IMR-90 (cell line): ENCODE results near the gene RUNX2. TPM values are rescaled to one million over a fixed set of nuclear protein-coding genes. Genes with fewer than 3 reads are reported as not detected.

Experiments
- ATAC-seq: fragments of 200-7000 bp; cut with Tn5 transposase; 2 replicates; pipeline ENCODE4 v1.9.1; 2020; ENCODE audit warnings: low read depth, mild to moderate bottlenecking, moderate library complexity
- BruUV-seq: library from RNA; stranded (reverse); fragments of 400-500 nt; replicated peaks from 2 replicates; lab custom pipeline; 2021; lab: Mats Ljungman, UMichigan
- CTCF ChIA-PET: fragments of 300-600 bp; formaldehyde crosslinking; extraction: SDS; loops from one replicate; lab custom pipeline; 2021; ENCODE audit warnings: antibody characterized with exemption; lab: Yijun Ruan, JAX
- POLR2A ChIA-PET: fragments of 300-600 bp; sonication (Branson Sonifier 250); formaldehyde crosslinking; loops from one replicate; lab custom pipeline; 2022; ENCODE audit warnings: antibody characterized with exemption; ENCODE audit not compliant: unreplicated experiment; lab: Charles Lee
- DNase-seq: peaks from one replicate; pipeline ENCODE4 v3.0.0; 2013
- H2AFZ ChIP-seq: replicated peaks from 2 replicates; pipeline ENCODE3; 2013; ENCODE audit warnings: low read length, mild to moderate bottlenecking; ENCODE audit not compliant: poor library complexity
- H2AK5ac ChIP-seq: 2 replicates; pipeline ENCODE4 v1.6.1; 2013; ENCODE audit warnings: low read depth, low read length, inconsistent platforms
- H2AK9ac ChIP-seq: replicated peaks from 2 replicates; pipeline ENCODE3; 2013; ENCODE audit warnings: mild to moderate bottlenecking, low read depth, low read length, moderate library complexity; ENCODE audit not compliant: poor library complexity
- H2BK120ac ChIP-seq: 2 replicates; pipeline ENCODE4 v1.6.1; 2013; ENCODE audit warnings: low read depth, low read length, inconsistent platforms
- H2BK15ac ChIP-seq: 3 replicates; pipeline ENCODE4 v1.6.1; 2013; ENCODE audit warnings: low read depth, low read length, inconsistent platforms
- H2BK20ac ChIP-seq: 2 replicates; pipeline ENCODE4 v1.6.1; 2013; ENCODE audit warnings: low read depth, mild to moderate bottlenecking, inconsistent platforms, low read length, moderate library complexity
- H2BK5ac ChIP-seq: 2 replicates; pipeline ENCODE4 v1.6.1; 2013; ENCODE audit warnings: mild to moderate bottlenecking, low read depth, low read length, inconsistent platforms; ENCODE audit not compliant: poor library complexity, severe bottlenecking
- H3K14ac ChIP-seq: replicated peaks from 2 replicates; pipeline ENCODE4 v1.6.1; 2013; ENCODE audit warnings: low read depth, low read length, inconsistent platforms
- H3K18ac ChIP-seq: 2 replicates; pipeline ENCODE4 v1.6.1; 2013; ENCODE audit warnings: low read depth, low read length, control low read depth
- H3K23ac ChIP-seq: 2 replicates; pipeline ENCODE4 v1.6.1; 2013; ENCODE audit warnings: low read depth, low read length, inconsistent platforms
- H3K27ac ChIP-seq: 2 replicates; pipeline ENCODE4 v1.5.1; 2013; ENCODE audit warnings: mild to moderate bottlenecking, control low read depth, low read length; ENCODE audit not compliant: insufficient read depth
- H3K27me3 ChIP-seq: 2 replicates; pipeline ENCODE4 v1.6.1; 2013; ENCODE audit warnings: low read length; ENCODE audit not compliant: control insufficient read depth, insufficient read depth
- H3K36me3 ChIP-seq: 2 replicates; pipeline ENCODE4 v1.6.1; 2013; ENCODE audit warnings: low read length, mixed read lengths; ENCODE audit not compliant: control insufficient read depth, insufficient read depth
- H3K4ac ChIP-seq: 2 replicates; pipeline ENCODE4 v1.6.1; 2013; ENCODE audit warnings: low read depth, low read length, inconsistent platforms
- H3K4me1 ChIP-seq: 2 replicates; pipeline ENCODE4 v1.6.1; 2013; ENCODE audit warnings: low read length, mixed read lengths; ENCODE audit not compliant: control insufficient read depth, insufficient read depth
- H3K4me2 ChIP-seq: 2 replicates; pipeline ENCODE4 v1.6.1; 2013; ENCODE audit warnings: low read depth, mild to moderate bottlenecking, control low read depth, low read length, moderate library complexity
- H3K4me3 ChIP-seq: 2 replicates; pipeline ENCODE4 v1.5.1; 2013; ENCODE audit warnings: low read depth, mild to moderate bottlenecking, control low read depth, low read length, moderate library complexity; ENCODE audit not compliant: insufficient read depth
- H3K56ac ChIP-seq: 2 replicates; pipeline ENCODE4 v1.6.1; 2013; ENCODE audit warnings: low read length, inconsistent platforms; ENCODE audit not compliant: insufficient read depth; ENCODE audit errors: extremely low read depth
- H3K79me1 ChIP-seq, 2 experiments: 2 replicates each; pipeline ENCODE4 v1.6.1; 2013; ENCODE audit warnings: low read length in 2 of 2, inconsistent platforms in 1 of 2, low read depth in 1 of 2
- H3K9ac ChIP-seq: 2 replicates; pipeline ENCODE4 v1.6.1; 2013; ENCODE audit warnings: low read depth, low read length, control low read depth
- H3K9me1 ChIP-seq: 2 replicates; pipeline ENCODE4 v1.6.1; 2013; ENCODE audit warnings: low read length, inconsistent platforms; ENCODE audit not compliant: insufficient read depth
- H3K9me3 ChIP-seq: 2 replicates; pipeline ENCODE4 v1.6.1; 2013; ENCODE audit warnings: low read length; ENCODE audit not compliant: control insufficient read depth, insufficient read depth
- H4K20me1 ChIP-seq: 2 replicates; pipeline ENCODE4 v1.6.1; 2013; ENCODE audit warnings: low read length, inconsistent platforms; ENCODE audit not compliant: insufficient read depth
- H4K5ac ChIP-seq: 2 replicates; pipeline ENCODE4 v1.6.1; 2013; ENCODE audit warnings: mild to moderate bottlenecking, low read depth, low read length, control low read depth
- H4K8ac ChIP-seq, 2 experiments: 2 replicates each; pipeline ENCODE4 v1.6.1; 2013; ENCODE audit warnings: low read depth in 2 of 2, low read length in 2 of 2, control low read depth in 1 of 2, inconsistent platforms in 1 of 2
- H4K91ac ChIP-seq: 2 replicates; pipeline ENCODE4 v1.6.1; 2013; ENCODE audit warnings: low read depth, low read length, inconsistent platforms; ENCODE audit not compliant: insufficient read depth
- BHLHE40 ChIP-seq: fragments of 150-350 bp; IDR thresholded peaks from 2 replicates; pipeline ENCODE4 v1.6.1; 2016; ENCODE audit warnings: mild to moderate bottlenecking, low read depth, low read length
- CEBPB ChIP-seq: IDR thresholded peaks from 2 replicates; pipeline ENCODE4 v1.6.1; 2012; ENCODE audit warnings: low read depth, low read length, improper control_type of control experiment
- CHD1 ChIP-seq: IDR thresholded peaks from 2 replicates; pipeline ENCODE4 v1.6.1; 2012; ENCODE audit warnings: low read depth, low read length, improper control_type of control experiment
- FOS ChIP-seq: fragments of 150-350 bp; IDR thresholded peaks from 2 replicates; pipeline ENCODE4 v1.6.1; 2016; ENCODE audit warnings: low read depth, low read length
- MAFK ChIP-seq: IDR thresholded peaks from 2 replicates; pipeline ENCODE4 v1.6.1; 2012; ENCODE audit warnings: low read depth, low read length, improper control_type of control experiment
- MAZ ChIP-seq: IDR thresholded peaks from 2 replicates; pipeline ENCODE4 v1.6.1; 2012; ENCODE audit warnings: low read depth, mild to moderate bottlenecking, low read length, improper control_type of control experiment, moderate library complexity, borderline replicate concordance
- MXI1 ChIP-seq: IDR thresholded peaks from 2 replicates; pipeline ENCODE4 v1.6.1; 2012; ENCODE audit warnings: low read depth, mild to moderate bottlenecking, low read length, moderate library complexity, borderline replicate concordance
- NFE2L2 ChIP-seq: fragments of 150-350 bp; IDR thresholded peaks from 2 replicates; pipeline ENCODE4 v1.6.1; 2016; ENCODE audit warnings: low read depth, mild to moderate bottlenecking, low read length
- POLR2A ChIP-seq: IDR thresholded peaks from 2 replicates; pipeline ENCODE4 v1.6.1; 2012; ENCODE audit warnings: mild to moderate bottlenecking, low read depth, low read length
- RAD21 ChIP-seq: IDR thresholded peaks from 2 replicates; pipeline ENCODE4 v1.6.1; 2012; ENCODE audit warnings: low read length, improper control_type of control experiment
- RCOR1 ChIP-seq: IDR thresholded peaks from 2 replicates; pipeline ENCODE4 v1.6.1; 2012; ENCODE audit warnings: mild to moderate bottlenecking, low read length, improper control_type of control experiment; ENCODE audit not compliant: insufficient replicate concordance
- RFX5 ChIP-seq: IDR thresholded peaks from 2 replicates; pipeline ENCODE4 v1.8.0; 2012; ENCODE audit warnings: low read depth, mild to moderate bottlenecking, low read length, moderate library complexity
- SMC3 ChIP-seq: fragments of 150-350 bp; IDR thresholded peaks from 2 replicates; pipeline ENCODE4 v1.6.1; 2016; ENCODE audit warnings: low read depth, mild to moderate bottlenecking, antibody characterized with exemption, low read length, moderate library complexity
- WGBS, 2 experiments: methylation state at CpG; one replicate each; pipeline versions ENCODE4 v1.1.5 to v1.1.7; 2013; ENCODE audit warnings: missing lambda C conversion rate in 2 of 2; ENCODE audit not compliant: insufficient read length in 1 of 2; ENCODE audit errors: extremely low coverage in 2 of 2; 5-methylcytosine and 5-hydroxymethylcytosine counted together
- dilution Hi-C: fragments of 300-500 bp; cut with HindIII; formaldehyde crosslinking; loops from one replicate; pipeline ENCODE4 v1.14.3; 2018; ENCODE audit warnings: low sequenced_read_pairs; ENCODE audit not compliant: unreplicated experiment
- in situ Hi-C: fragments of 300-500 bp; cut with MboI; formaldehyde crosslinking; loops from 3 replicates; pipeline ENCODE4 v1.14.3; 2019; ENCODE audit warnings: low sequenced_read_pairs, inconsistent platforms, mixed read lengths
- intact Hi-C: fragments of 100-400 bp; cut with micrococcal nuclease; formaldehyde crosslinking; loops from 2 replicates; pipeline ENCODE4 v1.10.0; 2022
- polyA plus RNA-seq, 3 experiments: library from polyadenylated mRNA; depleted of rRNA; stranded (reverse); fragments of >200 nt; gene quantifications; 2 replicates each; pipeline ENCODE4 v1.2.3, GENCODE V29; 2012; ENCODE audit warnings: low replicate concordance in 1 of 3
- total RNA-seq: library from RNA; depleted of rRNA; stranded (reverse); fragments of >200 nt; gene quantifications from 2 replicates; pipeline ENCODE4 v1.2.3, GENCODE V29; 2012
- TF ChIP-seq, protein P1 (sequence below): fragments of 150-350 bp; IDR thresholded peaks from 2 replicates; pipeline ENCODE4 v1.6.1; 2016; ENCODE audit warnings: low read depth, mild to moderate bottlenecking, low read length, moderate library complexity, borderline replicate concordance
- TF ChIP-seq, protein P2 (sequence below): conservative IDR thresholded peaks from 2 replicates; pipeline ENCODE4 v1.5.1; 2012; ENCODE audit warnings: mild to moderate bottlenecking, low read depth, low read length, improper control_type of control experiment
- TF ChIP-seq, protein P3 (sequence below): fragments of 150-350 bp; IDR thresholded peaks from 2 replicates; pipeline ENCODE4 v1.6.1; 2017; ENCODE audit warnings: mild to moderate bottlenecking, antibody characterized with exemption, low read length, low read depth

Gene RUNX2
- total and polyA plus RNA-seq, 2 of the 4 experiments (the other 2 are of a cell fraction), result 2.3 to 4.7 TPM

DNA sequence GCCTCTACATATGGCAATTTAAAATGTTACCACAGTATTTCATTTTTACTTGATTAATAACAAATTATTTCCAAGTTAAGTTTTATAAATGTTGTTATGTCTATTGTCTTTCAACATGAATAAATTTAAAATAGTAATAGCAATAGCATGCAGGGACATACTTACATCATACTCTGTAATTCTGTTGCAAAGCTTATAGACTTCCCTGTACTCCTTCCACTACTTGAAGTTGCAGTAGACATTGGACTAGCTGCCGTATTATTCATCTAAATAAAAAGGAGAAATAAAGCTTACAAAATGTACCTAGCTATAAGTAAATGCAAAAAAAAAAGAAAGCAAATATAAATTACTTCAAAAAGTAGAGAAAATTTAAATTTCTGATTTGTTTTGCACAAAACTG lies 36.9 kb downstream of the RUNX2 start:
- H3K79me1 ChIP-seq, result peaks cover under 1 to 3% of the 10 kb centered on the region in 2 experiments; a peak in 1 of 4 replicates
- no peak overlapping the region for H3K4ac ChIP-seq
- no peaks in the 10 kb centered on the region; the same call in 1 of the 2 replicates for H3K4me1 ChIP-seq
- H2BK120ac ChIP-seq, result no peak overlapping the region
- no peak overlapping the region for H3K4me3 ChIP-seq
- DNase-seq (no peak), ATAC-seq (no peak)
- no peak overlapping the region for H4K5ac ChIP-seq
- H2BK20ac ChIP-seq, result no peak overlapping the region
- no peak overlapping the region for H3K56ac ChIP-seq
- no CpG with 5 or more reads among the region's 1 CpG for WGBS, 2 experiments
- no peak overlapping the region for H3K9ac ChIP-seq
- no peak overlapping the region for H3K4me2 ChIP-seq
- no peak for TF ChIP-seq RCOR1
- TF ChIP-seq, protein P1, sequence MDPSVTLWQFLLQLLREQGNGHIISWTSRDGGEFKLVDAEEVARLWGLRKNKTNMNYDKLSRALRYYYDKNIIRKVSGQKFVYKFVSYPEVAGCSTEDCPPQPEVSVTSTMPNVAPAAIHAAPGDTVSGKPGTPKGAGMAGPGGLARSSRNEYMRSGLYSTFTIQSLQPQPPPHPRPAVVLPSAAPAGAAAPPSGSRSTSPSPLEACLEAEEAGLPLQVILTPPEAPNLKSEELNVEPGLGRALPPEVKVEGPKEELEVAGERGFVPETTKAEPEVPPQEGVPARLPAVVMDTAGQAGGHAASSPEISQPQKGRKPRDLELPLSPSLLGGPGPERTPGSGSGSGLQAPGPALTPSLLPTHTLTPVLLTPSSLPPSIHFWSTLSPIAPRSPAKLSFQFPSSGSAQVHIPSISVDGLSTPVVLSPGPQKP, result no peak
- TF ChIP-seq, protein P2, sequence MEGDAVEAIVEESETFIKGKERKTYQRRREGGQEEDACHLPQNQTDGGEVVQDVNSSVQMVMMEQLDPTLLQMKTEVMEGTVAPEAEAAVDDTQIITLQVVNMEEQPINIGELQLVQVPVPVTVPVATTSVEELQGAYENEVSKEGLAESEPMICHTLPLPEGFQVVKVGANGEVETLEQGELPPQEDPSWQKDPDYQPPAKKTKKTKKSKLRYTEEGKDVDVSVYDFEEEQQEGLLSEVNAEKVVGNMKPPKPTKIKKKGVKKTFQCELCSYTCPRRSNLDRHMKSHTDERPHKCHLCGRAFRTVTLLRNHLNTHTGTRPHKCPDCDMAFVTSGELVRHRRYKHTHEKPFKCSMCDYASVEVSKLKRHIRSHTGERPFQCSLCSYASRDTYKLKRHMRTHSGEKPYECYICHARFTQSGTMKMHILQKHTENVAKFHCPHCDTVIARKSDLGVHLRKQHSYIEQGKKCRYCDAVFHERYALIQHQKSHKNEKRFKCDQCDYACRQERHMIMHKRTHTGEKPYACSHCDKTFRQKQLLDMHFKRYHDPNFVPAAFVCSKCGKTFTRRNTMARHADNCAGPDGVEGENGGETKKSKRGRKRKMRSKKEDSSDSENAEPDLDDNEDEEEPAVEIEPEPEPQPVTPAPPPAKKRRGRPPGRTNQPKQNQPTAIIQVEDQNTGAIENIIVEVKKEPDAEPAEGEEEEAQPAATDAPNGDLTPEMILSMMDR, result no peak
- TF ChIP-seq MAFK, result no peak
- no peak for TF ChIP-seq RAD21
- no peak for TF ChIP-seq CHD1
- TF ChIP-seq SMC3, result no peak
- TF ChIP-seq BHLHE40, result no peak
- TF ChIP-seq MAZ, result no peak
- TF ChIP-seq MXI1, result no peak
- no peak for TF ChIP-seq FOS
- TF ChIP-seq, protein P3, sequence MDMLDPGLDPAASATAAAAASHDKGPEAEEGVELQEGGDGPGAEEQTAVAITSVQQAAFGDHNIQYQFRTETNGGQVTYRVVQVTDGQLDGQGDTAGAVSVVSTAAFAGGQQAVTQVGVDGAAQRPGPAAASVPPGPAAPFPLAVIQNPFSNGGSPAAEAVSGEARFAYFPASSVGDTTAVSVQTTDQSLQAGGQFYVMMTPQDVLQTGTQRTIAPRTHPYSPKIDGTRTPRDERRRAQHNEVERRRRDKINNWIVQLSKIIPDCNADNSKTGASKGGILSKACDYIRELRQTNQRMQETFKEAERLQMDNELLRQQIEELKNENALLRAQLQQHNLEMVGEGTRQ, result no peak
- no peak for TF ChIP-seq POLR2A
- no peak for TF ChIP-seq NFE2L2
- no peak for TF ChIP-seq CEBPB
- TF ChIP-seq RFX5, result no peak
- dilution Hi-C loops (no loop called here), intact Hi-C loops (loop anchor here (5.0 kb wide), 1 partner anchor 38 kb away; the partner anchor contains the start of gene RUNX2), in situ Hi-C loops (no loop called here)
- H3K27me3 ChIP-seq, result no peaks in the 10 kb centered on the region
- H2AK9ac ChIP-seq, result no peak overlapping the region
- H3K27ac ChIP-seq, result no peak overlapping the region
- no peak overlapping the region for H4K91ac ChIP-seq
- H3K36me3 ChIP-seq, result no peaks in the 10 kb centered on the region
- no peak overlapping the region for H3K18ac ChIP-seq
- no peak overlapping the region for H4K8ac ChIP-seq
- no TSS peak for BruUV-seq
- no peaks in the 10 kb centered on the region for H3K9me3 ChIP-seq
- no peak overlapping the region for H2AK5ac ChIP-seq
- POLR2A ChIA-PET, result interaction anchor here (0.6 kb wide), 1 partner anchor 641 kb away, joined by 7 read pairs; no protein-coding TSS in a partner anchor
- H2AFZ ChIP-seq, result no peak overlapping the region
- no peak overlapping the region for H3K23ac ChIP-seq
- no peak overlapping the region for H2BK15ac ChIP-seq
- H3K14ac ChIP-seq, result no peak overlapping the region
- no peaks in the 10 kb centered on the region for H3K9me1 ChIP-seq
- H2BK5ac ChIP-seq, result no peak overlapping the region
- CTCF ChIA-PET, result no interaction called here
- H4K20me1 ChIP-seq, result no peaks in the 10 kb centered on the region
